ENCODE data around the gene OR10A3.

OR10A3 gene

DNA sequence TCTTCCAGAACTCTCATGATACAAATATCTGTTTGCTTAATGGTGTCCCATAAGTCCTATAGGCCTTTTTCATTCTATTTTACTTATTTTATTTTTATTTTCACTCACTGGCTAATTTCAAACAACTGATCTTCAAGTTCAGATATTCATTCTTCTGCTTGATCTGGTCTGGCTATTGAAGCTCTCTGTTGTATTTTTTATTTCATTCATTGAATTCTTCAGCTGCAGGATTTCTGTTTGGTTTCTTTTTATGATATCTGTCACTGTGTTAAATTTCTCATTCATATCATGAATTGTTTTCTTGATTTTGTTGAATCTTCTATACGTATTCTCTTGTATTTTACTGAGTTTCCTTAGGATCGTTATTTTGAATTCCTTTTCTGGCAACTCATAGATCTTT is 2.6 kb upstream of the OR10A3 start:
- in situ Hi-C loops (cut with MboI; ENCODE audit: low sequenced_read_pairs): no loop called here

DNA sequence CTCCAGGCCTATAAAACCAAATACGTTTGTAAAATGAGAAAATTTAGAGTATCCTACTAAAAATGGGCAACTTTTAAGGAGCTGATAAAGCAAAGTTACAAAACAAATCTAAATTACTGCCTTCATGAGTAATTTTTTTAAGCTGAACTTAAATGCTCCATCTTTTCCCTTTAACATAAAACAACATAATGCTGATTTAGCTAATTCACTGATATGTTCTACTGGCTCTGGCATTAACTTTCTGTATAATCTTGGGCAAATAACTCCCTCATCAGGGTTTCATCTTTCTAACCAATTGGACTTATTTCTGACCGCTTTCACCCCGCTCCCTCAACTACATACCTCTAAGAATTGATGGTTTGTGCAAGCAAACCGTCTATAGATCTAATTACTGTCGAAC is 362 bp downstream of the OR10A3 start:
- in situ Hi-C loops (cut with MboI; ENCODE audit: low sequenced_read_pairs): no loop called here

DNA sequence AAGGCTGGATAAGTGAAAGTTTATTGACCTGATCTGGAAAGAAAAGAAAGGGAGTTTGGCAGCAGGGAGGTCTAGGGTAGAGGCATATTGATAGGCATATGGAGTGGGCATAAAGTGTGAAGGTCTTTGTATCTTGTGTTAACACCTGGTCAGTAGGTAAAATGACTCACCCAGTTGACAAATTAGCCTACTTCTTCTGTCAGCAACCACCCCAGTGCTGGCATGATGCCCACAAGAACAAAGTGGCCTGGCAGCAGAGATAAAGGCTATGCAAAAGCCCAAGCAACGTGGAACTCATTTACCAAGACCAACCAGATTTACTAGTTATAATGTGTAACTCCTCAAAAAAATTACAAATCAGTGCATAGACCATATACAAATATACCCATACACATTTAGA is 4.9 kb downstream of the OR10A3 start:
- in situ Hi-C loops (cut with MboI; ENCODE audit: low sequenced_read_pairs): no loop called here

DNA sequence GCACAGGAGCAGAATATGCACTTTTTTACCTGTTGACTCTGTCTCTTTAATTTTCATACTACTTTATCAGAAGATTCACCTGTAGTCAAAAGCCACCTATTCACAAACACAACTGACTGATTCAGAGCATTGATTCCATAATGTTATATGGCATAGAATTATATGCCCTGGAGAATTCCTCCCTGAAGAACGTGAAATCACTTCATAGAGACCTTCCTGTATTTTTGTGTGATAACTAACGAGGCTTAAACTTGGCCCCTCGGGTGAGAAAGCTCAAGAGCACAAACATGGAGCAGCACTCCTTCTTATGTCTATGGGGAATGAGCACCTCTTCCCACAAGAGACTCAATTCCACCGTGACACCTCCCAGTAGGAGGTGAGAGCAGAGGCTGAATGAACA is 10.3 kb downstream of the OR10A3 start, which contains the start of gene OR10A6:
Gene OR10A6 (minus strand): TSS at position 101 of the 400 bp plus-strand sequence. CDS start 2,606 bp downstream, outside the sequence.
- in situ Hi-C loops (cut with MboI; ENCODE audit: low sequenced_read_pairs): no loop called here

DNA sequence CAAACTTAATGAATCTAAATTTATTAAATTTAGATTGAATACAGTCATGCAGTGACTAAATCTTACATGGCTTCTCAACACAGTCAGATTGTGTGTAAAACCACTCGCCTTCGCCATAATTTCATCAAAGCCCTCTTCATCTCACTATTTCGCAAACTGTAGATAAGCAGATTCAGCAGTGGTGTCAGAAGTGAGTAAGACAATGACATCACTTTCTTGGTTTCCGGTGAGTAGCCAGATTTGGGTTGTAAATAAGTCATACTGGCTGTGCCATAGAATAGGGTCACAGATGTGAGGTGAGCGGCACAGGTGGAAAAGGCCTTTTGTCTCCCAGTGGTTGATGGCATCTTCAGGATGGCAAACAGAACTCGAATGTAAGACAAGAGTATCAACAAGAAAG is 13.9 kb downstream of the OR10A3 start:
- in situ Hi-C loops (cut with MboI; ENCODE audit: low sequenced_read_pairs): no loop called here

DNA sequence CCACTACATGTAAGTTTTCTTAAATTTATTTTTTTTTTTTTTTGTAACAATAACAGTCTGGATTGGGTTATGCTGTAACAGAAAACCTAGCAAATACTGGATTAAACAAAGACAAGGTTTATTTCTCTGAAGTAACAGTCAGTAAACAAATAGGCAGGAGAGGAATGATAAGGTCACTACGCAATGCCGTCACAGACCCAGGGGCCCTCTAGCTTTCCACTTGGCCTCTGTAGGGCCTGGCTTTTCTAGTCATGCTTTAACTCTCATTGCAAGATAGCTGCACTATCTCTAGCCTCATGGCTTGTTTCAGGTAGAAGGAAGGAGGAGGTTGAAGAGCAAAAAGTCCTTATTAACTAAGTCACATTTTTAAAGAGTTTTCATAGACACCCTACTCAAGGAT is 17.0 kb downstream of the OR10A3 start:
- in situ Hi-C loops (cut with MboI; ENCODE audit: low sequenced_read_pairs): no loop called here

DNA sequence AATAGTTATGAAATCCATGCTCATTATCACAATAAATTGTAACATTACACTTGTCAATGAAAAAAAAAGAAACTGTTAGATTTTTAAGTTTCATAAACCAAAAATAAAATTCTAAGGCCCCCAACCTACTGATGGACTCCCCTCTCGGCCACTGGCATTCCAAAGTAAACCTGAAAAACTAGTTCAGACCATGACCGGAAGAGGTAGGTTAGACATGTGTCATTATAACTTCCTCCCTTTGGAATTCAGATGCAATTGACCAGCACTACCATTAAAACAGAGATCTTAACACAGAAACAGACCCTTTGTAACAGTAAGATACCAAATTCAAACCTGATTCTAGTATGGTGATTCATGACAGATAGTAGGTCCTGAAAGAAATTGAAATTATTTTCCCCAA is 23.4 kb downstream of the OR10A3 start:
- in situ Hi-C loops (cut with MboI; ENCODE audit: low sequenced_read_pairs): no loop called here

DNA sequence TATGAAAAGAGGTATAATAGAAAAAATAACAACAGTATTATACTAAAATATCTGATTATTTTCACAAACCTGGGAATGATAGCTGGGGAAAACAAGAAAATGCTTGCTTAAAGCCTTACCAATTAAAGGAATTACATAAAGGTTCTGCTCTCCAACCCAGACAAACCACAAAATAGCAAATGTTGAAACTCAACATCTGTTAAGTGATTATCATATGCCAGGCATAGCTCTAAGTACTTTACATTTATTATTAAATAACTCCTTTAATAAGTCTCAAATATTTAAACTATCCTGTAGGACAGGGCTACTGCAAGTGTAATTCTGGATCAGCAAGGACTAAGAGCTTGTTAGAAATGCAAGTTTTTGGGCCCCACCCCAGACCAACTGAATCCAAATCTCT is 30.5 kb downstream of the OR10A3 start:
- in situ Hi-C loops (cut with MboI; ENCODE audit: low sequenced_read_pairs): no loop called here

DNA sequence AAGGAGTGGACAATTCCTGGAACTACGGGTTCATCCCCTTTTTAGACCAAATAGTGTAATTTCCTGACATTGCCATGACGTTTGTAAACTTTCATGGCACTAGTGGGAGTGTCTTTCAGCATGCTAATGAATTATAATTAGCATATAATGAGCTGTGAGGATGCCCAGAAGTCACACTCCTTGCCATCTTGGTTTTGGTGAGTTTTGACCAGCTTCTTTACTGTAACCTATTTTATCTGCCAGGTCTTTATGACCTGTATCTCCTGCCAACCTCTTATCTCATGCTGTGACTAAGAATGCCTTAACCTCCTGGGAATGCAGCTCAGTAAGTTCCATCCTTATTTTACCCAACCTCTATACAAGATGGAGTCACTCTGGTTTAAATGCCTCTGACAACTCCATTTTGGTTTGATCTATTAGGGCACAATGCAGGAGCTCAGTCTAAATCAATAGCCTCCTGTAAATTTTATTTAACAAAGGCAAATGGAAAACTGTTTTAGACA is 31.2 kb downstream of the OR10A3 start:
- in situ Hi-C loops (cut with MboI; ENCODE audit: low sequenced_read_pairs): no loop called here

DNA sequence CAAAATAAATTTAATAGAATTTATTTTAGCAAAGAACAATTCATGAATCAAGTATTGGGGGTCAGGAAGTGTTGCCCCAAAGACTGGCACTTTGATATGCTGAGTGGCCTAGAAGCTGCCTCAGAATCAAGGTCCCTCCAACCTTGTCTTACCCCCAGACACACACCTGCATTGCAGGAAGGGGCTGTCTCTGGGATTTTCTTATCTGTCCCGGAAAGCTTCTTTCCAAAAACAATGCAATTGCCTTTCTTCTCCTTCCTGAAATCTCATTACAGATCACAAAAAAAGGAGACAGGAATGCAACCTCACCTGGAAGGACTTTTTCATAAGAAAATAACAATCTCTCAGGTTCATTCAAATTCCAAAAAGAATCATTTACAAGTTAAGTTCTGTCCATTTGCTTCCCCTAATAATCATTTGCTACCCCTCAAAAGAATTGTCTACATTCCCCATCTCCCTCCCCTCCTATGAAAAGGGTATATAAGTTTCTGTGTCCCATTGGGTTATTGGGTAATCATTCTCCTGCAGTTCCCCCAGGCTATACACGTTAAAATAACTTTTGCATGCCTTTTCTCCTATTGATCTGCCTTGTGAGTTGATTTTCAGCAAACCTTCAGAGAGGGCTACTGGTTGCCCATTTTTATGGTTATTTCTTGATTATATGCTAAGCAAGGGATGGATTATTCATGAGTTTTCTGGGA is 31.8 kb downstream of the OR10A3 start:
- in situ Hi-C loops (cut with MboI; ENCODE audit: low sequenced_read_pairs): no loop called here

DNA sequence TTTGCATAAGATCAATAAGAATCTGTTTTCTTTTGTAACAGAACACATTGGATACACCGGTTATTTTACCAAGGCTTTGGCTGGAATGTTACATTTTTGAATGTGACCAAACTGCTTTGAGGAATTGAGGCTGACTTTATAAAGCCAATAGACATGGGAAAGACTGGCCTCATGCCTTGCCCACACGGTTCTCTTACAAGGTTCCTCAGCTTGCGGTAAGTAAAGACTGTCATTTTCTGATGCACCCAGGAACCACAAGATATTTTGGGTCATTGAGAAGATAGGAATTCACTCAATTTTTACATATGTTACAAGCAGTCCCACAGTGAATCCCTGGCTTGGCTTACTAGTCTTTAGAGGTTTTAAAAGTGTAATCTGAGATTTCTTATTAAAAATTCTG is 34.4 kb downstream of the OR10A3 start:
- in situ Hi-C loops (cut with MboI; ENCODE audit: low sequenced_read_pairs): no loop called here

DNA sequence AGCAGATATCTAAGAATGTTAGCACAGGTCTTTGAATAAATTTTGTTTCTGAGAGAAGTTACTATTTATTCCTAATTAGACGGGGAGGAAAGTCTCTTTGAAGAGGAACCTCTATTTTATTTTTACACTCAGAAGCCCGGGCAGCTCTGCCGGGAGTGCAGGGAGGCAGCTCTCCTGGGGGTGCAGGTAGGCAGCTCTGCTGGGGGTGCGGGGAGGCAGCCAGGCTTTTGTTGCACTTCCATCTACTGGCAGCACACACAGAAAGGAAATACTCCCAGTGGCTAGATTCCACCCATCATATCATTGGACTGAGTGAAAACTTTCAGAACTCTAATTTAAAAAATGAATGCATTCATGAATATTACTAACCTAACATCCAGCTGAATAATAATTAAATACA is 35.0 kb downstream of the OR10A3 start:
- in situ Hi-C loops (cut with MboI; ENCODE audit: low sequenced_read_pairs): no loop called here

DNA sequence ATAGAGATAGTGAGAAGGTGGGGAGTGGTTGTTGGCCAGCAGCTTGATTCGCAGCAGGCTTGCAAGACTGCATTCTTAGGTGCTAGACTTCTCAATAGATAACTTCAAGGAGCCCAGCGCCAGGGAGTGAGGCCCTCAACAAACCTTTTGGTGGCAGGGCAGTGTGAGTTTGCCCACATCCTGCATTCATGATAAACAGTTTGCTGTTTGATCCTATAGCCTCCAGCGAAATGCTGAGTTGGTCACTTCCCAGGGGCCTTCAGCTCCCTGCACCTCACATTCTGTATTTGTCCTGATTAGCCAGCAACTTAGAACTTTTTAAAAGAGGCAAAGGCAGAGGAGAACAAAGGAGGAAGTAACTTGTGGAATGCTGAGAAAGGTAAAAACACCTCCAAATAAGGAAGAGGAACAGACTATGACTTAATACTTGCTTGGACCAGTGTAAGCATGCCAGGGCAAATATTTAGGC is 35.5 kb downstream of the OR10A3 start:
- in situ Hi-C loops (cut with MboI; ENCODE audit: low sequenced_read_pairs): no loop called here

DNA sequence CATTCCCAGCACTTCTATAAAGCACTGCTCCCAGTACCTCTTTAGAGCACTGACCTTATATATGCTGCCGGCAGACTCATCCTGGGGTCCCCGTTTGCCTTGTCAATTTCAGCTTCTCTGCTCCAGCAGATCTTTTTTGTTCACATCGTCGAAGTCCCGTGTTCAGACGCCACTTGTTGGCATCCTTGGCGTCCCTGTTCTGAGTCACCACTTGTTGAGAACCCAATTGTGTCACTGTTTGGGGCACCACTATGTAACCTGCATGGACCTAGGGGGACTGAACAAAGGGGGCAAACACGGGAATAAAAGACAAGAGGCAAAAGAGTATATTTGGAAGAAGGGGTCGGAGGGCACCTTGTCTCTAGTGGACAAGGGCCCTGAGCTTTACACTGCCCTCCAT is 36.0 kb downstream of the OR10A3 start:
- in situ Hi-C loops (cut with MboI; ENCODE audit: low sequenced_read_pairs): no loop called here

DNA sequence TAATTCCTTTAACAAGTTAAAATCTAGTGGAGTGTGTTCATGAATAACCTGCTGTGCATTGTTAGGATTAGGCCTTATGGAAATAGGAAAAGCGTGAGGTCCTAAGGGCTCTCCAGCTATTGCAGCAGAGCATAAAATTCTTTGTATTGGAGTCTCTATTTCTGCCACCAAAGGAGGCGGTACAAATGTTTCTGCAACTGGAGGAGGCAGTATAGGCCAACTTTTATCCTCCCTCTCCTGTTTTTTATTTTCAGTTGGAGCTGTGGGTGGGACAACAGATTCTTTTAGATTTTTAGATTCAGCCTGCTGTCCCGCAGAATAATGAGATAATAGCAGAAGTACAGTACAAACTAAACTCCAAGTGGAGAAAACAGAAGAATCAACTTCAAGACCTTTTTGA is 36.6 kb downstream of the OR10A3 start:
- in situ Hi-C loops (cut with MboI; ENCODE audit: low sequenced_read_pairs): no loop called here

DNA sequence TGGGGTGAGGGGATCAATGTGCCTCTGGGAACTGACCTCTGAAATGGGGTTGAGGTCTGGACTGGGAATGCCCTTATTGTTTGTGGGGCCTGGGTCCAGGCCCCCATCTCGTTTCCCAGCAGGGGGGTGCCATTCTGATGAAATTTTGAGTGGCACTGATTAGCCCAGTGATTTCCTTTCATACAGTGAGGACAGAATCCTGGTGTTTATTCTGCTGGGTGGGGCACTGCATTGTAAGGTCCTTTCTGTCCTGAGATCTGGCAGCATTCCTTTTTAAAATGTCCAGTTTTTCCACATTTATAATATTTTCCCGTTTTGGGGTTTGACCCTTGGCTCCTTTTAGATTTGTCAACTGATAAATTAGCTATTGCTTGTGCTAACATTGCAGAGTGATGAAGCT is 37.6 kb downstream of the OR10A3 start:
- in situ Hi-C loops (cut with MboI; ENCODE audit: low sequenced_read_pairs): no loop called here

DNA sequence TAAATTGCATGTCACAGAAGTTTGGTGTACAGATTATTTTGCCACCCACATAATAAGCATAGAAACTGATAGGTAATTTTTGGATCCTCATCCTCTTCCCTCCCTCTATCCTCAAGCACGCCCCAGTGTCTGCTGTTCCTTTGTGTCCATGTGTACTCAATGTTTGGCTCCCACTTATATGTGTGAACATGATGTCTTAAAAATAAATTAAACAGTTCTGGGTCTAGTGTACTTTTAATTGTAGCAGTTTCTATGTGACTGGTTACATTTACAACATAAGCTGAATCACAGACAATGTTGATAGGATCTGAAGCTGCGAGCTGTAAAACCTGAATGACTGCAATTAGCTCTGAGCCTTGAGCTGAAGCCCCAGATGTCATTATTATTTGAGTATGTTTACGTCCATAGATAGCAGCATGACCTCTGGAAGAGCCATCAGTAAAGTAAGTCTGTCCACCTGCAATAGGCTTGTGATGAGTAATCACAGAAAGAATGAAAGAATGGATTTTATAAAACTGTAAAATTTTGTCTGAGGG is 40.1 kb downstream of the OR10A3 start:
- in situ Hi-C loops (cut with MboI; ENCODE audit: low sequenced_read_pairs): no loop called here

DNA sequence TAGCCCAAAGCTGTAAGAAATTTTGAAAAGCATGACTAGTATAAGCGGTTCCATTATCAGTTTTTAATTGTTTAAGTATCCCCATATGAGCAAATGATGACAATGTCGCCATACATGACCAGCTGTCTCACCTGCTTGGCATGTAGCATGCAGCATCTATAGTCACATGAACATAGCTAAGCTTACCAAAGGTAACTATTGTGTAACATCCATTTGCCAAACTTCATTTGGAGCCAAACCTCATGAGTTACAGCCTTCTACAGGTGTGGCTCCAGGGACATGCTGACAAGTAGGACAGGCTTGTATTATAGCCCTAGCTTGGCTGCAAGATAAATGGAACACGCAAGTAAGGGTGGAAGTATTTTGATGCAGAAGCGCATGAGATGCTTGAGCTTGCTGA is 40.8 kb downstream of the OR10A3 start:
- in situ Hi-C loops (cut with MboI; ENCODE audit: low sequenced_read_pairs): no loop called here

DNA sequence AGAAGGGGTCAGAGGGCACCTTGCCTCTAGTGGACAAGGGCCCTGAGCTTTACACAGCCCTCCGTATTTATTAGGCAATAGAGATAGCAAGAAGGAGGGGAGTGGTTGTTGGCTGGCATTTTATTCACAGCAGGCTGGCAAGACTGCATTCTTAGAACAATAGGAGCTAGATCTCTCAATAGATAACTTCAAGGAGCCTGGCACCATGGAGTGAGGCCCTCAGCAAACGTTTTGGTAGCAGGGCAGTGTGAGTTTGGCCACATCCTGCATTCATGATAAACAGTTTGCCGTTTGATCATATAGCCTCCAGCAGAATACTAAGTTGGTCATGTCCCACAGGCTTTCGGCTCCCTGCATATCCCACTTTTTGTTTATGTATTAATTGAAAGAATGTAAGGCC is 42.1 kb downstream of the OR10A3 start:
- in situ Hi-C loops (cut with MboI; ENCODE audit: low sequenced_read_pairs): no loop called here

DNA sequence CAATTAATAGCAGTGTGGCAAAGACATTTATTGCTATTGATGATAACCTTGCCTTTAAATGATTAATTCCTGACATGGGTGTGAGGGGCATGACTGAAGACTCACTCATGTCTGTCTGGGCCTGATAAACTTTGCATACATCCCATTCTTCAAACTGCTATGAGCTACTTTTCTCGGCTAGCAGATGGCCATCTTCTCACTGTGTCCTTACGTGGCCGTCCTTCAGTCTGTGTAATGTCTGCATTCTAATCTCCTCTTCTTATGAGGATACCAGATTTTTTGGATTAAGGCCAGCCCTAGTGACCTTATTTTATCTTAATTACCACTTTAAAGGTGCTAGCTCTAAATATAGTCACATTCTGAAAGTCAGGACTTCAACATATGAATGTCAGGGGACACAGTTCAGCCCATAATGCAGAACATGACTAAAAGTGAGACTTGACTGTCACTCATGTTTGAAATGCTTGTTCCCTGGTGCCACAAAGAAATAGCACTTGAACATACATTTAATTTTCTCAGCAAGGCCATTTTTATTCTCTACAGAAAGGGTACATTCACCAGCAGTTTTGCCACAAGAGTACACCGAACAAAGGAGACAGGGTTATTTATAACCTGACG is 42.7 kb downstream of the OR10A3 start:
- in situ Hi-C loops (cut with MboI; ENCODE audit: low sequenced_read_pairs): no loop called here

DNA sequence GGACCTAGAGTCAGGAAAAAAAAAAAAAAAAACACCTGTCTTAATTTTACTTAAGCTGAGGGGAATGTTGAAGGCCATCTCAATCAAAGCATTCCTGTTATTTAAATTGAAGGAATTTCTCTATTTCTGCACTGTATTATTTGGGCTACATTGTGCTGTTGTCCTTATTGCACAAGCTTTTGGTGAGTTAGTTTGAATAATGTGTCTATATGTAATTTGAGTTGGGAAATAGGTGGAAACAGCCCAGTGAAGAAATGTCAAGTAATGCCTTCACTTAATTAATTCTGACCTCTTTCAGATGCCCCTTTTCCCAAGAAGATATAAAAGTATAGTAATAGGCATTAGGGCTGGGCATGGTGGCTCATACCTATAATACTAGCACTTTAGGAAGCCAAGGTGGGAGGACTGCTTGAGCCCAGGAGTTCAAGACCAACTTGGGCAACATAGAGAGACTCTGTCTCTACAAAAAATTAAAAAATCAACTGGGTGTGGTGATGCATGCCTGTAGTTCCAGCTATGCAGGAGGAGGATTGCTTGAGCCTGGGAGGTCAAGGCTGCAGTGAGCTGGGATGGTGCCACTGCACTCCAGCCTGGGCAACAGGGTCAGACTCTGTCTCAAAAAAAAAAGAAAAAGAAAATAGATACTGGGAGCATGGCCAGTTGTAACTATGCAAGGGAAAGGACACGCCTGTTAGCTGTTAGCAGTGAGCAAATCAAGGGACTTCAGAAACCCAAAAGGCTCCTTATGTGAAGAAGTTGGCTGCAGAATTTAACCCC is 45.3 kb downstream of the OR10A3 start:
- in situ Hi-C loops (cut with MboI; ENCODE audit: low sequenced_read_pairs): no loop called here

DNA sequence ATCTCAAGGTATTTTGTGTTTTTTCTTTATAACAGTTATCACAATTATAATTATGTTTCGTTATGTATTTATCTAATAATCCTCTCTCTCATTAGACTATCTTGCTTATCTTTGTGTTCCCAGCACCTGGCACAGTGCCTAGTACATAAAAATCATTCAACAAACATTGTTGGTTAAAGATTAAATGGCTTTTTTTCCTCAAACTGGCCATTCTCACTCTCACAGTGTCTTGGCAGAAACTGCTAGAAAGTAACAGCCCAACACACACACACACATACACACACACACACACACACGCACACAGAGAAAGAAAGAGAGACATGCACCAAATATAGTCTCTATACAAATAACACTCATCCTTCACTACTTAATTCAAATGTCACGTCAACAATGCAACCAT is 47.3 kb downstream of the OR10A3 start:
- in situ Hi-C loops (cut with MboI; ENCODE audit: low sequenced_read_pairs): no loop called here

Measured in hTERT RPE-1 (cell line).